Hepatocyte (in vitro differentiated cells): ENCODE data around the gene DBH. TPM values are rescaled to one million over a fixed set of nuclear protein-coding genes. Genes with fewer than 3 reads are reported as not detected.

Source experiments
- DNase-seq: peaks from one replicate; pipeline ENCODE4 v3.0.0-alpha.2; 2016; ENCODE audit warnings: low spot score
- H2AFZ ChIP-seq: fragments of 200-600 bp; sonication (generic); 2 replicates; pipeline ENCODE4 v1.6.0; 2016; ENCODE audit warnings: antibody characterized with exemption, mild to moderate bottlenecking
- H3K27ac ChIP-seq: fragments of 200-600 bp; sonication (generic); 2 replicates; pipeline ENCODE4 v1.5.1; 2016; ENCODE audit warnings: mild to moderate bottlenecking
- H3K27me3 ChIP-seq: fragments of 200-600 bp; sonication (generic); 2 replicates; pipeline ENCODE4 v1.6.1; 2016
- H3K36me3 ChIP-seq: fragments of 200-600 bp; sonication (generic); replicated peaks from 2 replicates; pipeline ENCODE4 v1.5.1; 2016; ENCODE audit warnings: low read depth; ENCODE audit not compliant: insufficient read depth
- H3K4me1 ChIP-seq: fragments of 200-600 bp; sonication (generic); 2 replicates; pipeline ENCODE4 v1.5.1; 2016; ENCODE audit warnings: mild to moderate bottlenecking, moderate library complexity; ENCODE audit not compliant: insufficient read depth
- H3K4me2 ChIP-seq: fragments of 200-600 bp; sonication (generic); 2 replicates; pipeline ENCODE4 v1.6.0; 2016
- H3K4me3 ChIP-seq: fragments of 200-600 bp; sonication (generic); 2 replicates; pipeline ENCODE4 v1.5.1; 2016; ENCODE audit warnings: mild to moderate bottlenecking
- H3K79me2 ChIP-seq: fragments of 200-600 bp; sonication (generic); 2 replicates; pipeline ENCODE4 v1.6.0; 2017; ENCODE audit warnings: mild to moderate bottlenecking
- H3K9me2 ChIP-seq: fragments of 200-600 bp; sonication (generic); replicated peaks from 2 replicates; pipeline ENCODE4 v1.6.0; 2017; ENCODE audit warnings: mild to moderate bottlenecking; ENCODE audit not compliant: insufficient read depth
- H3K9me3 ChIP-seq: fragments of 200-600 bp; sonication (generic); 2 replicates; pipeline ENCODE4 v1.5.1; 2016; ENCODE audit warnings: low read depth, mild to moderate bottlenecking
- H4K20me1 ChIP-seq: fragments of 200-600 bp; sonication (generic); 2 replicates; pipeline ENCODE4 v1.6.0; 2016; ENCODE audit warnings: mild to moderate bottlenecking; ENCODE audit not compliant: insufficient read depth, poor library complexity, severe bottlenecking
- CTCF ChIP-seq: fragments of 200-600 bp; sonication (generic); IDR thresholded peaks from 2 replicates; pipeline ENCODE4 v1.5.1; 2016; ENCODE audit warnings: antibody characterized with exemption, mild to moderate bottlenecking; ENCODE audit not compliant: poor library complexity
- EZH2 ChIP-seq: fragments of 200-600 bp; sonication (generic); IDR thresholded peaks from 2 replicates; pipeline ENCODE4 v1.6.1; 2016; ENCODE audit warnings: antibody characterized with exemption, mild to moderate bottlenecking, borderline replicate concordance
- EZH2phosphoT487 ChIP-seq: fragments of 200-600 bp; sonication (generic); IDR thresholded peaks from one replicate; pipeline ENCODE4 v1.6.1; 2018; ENCODE audit warnings: antibody characterized with exemption, mild to moderate bottlenecking, low read depth, moderate library complexity; ENCODE audit not compliant: unreplicated experiment, severe bottlenecking
- WGBS: methylation state at CpG from one replicate; pipeline ENCODE4 v1.1.6; 2016; ENCODE audit warnings: low lambda C conversion rate; ENCODE audit errors: missing lambda C conversion rate; 5-methylcytosine and 5-hydroxymethylcytosine counted together
- polyA plus RNA-seq: library from polyadenylated mRNA; unstranded; fragments of >200 nt; fragmentation: Nextera tagmentation; extraction: Ambion mirVana; gene quantifications from 2 replicates; pipeline ENCODE4 v1.2.1, GENCODE V29; 2016
- total RNA-seq: library from RNA; depleted of rRNA; stranded (reverse); fragments of >200 nt; gene quantifications from 2 replicates; pipeline ENCODE4 v1.2.3, GENCODE V29; 2014

DBH gene
- total and polyA plus RNA-seq, 2 experiments from 2014 or later, result 0.44 TPM; not detected in 1

GRCh38 chr9:133602277-133602676, 33.9 kb upstream of the DBH start:
- no peak overlapping the region for H3K4me2 ChIP-seq
- H2AFZ ChIP-seq, result no peak overlapping the region
- no peaks in the 10 kb centered on the region for H3K4me1 ChIP-seq
- WGBS, result 85% methylated on average over 10 of the region's 10 CpGs
- no peak overlapping the region for H3K27ac ChIP-seq
- no peak for TF ChIP-seq EZH2
- TF ChIP-seq EZH2phosphoT487, result no peak
- TF ChIP-seq CTCF, result no peak
- no peaks in the 10 kb centered on the region for H3K27me3 ChIP-seq
- no peaks in the 10 kb centered on the region for H4K20me1 ChIP-seq
- no peak for DNase-seq
- H3K4me3 ChIP-seq, result no peak overlapping the region
- H3K9me2 ChIP-seq, result no peaks in the 10 kb centered on the region
- no peaks in the 10 kb centered on the region for H3K36me3 ChIP-seq
- no peaks in the 10 kb centered on the region for H3K79me2 ChIP-seq
- H3K9me3 ChIP-seq, result peaks cover 4% of the 10 kb centered on the region

DNA sequence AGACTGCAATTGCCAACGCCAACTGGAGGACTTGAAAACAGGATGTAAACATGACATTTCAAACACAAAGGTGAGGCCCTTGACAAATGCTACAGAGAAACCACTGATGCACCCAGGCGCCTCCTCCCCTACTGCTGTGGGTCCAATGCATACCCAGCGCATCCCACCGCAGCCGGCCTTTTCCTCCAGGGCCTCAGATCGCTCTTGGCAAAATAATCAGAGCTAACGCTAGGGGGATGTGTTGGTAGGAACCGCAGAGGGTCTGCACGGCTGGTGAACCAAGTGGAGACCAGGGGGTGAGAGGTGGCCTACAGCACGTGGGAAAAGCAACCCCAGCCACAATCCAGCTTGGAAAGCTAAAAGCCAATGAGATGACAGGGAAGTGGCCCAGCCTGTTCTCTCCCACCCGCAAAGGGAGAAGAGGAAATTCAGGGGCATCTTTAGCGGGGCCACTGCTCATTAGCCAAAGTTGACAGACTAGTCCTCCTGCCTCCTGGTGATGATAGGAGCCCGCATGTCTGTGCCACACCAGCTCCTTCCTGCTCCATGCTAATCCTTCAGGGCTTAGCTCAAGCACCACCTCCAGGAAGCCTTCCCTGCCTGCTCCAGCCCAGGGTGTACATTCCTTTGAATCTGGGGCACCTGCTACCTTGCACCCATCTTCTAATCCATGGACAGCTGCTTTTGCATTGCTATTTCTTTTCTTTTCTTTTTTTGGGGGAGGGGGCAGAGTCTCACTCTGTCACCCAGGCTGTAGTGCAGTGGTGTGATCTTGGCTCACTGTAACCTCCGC, 32.8 kb upstream of the DBH start:
- H3K4me3 ChIP-seq, result no peak overlapping the region
- H3K9me3 ChIP-seq, result no peaks in the 10 kb centered on the region
- no peaks in the 10 kb centered on the region for H3K9me2 ChIP-seq
- no peak overlapping the region for H3K4me2 ChIP-seq
- no peaks in the 10 kb centered on the region for H3K4me1 ChIP-seq
- H4K20me1 ChIP-seq, result no peaks in the 10 kb centered on the region
- no peaks in the 10 kb centered on the region for H3K36me3 ChIP-seq
- no peaks in the 10 kb centered on the region for H3K79me2 ChIP-seq
- DNase-seq, result no peak
- H2AFZ ChIP-seq, result no peak overlapping the region
- WGBS, result 62% methylated on average over 14 of the region's 14 CpGs
- H3K27ac ChIP-seq, result no peak overlapping the region
- no peak for TF ChIP-seq EZH2phosphoT487
- TF ChIP-seq CTCF, result no peak
- no peak for TF ChIP-seq EZH2
- peaks cover 9% of the 10 kb centered on the region for H3K27me3 ChIP-seq

DNA sequence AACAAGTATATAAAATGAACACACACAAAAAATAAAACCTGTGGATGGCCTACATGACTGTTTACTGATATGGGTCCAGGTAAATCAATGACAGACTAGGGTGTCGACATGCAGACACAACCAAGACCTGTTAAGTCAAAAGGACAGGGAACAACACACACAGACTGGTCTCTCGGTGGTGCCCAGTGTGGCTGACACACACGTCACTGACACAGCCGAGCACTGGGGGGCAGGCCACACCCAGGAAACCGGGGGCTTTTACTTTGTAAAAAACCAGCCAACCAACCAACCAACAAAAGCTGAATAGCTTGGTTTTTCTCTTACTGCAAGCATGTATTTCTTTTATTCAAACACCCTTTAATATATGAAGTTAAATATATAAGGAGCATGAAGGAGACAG, 31.9 kb upstream of the DBH start:
- Histone ChIP-seq H3K4me2 (no peak overlapping the region), H3K9me2 (no peaks in the 10 kb centered on the region), H4K20me1 (no peaks in the 10 kb centered on the region), H3K27ac (no peak overlapping the region), H3K27me3 (peaks cover 15% of the 10 kb centered on the region), H3K4me1 (no peaks in the 10 kb centered on the region), H3K36me3 (no peaks in the 10 kb centered on the region), H3K9me3 (no peaks in the 10 kb centered on the region), H3K79me2 (no peaks in the 10 kb centered on the region), H3K4me3 (no peak overlapping the region), H2AFZ (no peak overlapping the region)
- DNase-seq, result no peak
- 39% methylated on average over 5 of the region's 5 CpGs for WGBS
- TF ChIP-seq CTCF, result peak; percentile 13
- no peak for TF ChIP-seq EZH2

DNA sequence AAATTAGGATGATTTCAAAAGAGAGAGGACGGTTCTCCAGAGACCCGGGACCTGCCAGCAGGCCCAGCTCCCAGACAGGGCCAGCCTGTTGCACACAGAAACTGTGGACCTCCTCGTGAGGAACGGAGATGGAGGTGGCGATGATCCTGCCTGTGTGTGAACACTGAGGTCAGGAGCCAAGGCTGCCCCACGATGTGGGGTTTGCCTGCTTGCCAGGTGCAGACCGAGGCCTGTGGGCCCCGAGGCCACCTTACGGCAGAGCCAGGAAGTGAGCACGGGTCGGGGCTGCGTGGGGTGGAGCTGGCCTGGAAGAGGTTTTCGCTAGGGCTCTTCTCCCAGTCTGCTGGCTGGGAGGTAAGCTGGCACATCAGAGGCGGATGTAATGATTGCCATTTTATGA, 31.3 kb upstream of the DBH start:
- Histone ChIP-seq H3K27ac (no peak overlapping the region), H3K9me2 (no peaks in the 10 kb centered on the region), H2AFZ (no peak overlapping the region), H3K9me3 (no peaks in the 10 kb centered on the region), H3K4me2 (no peak overlapping the region), H3K79me2 (no peaks in the 10 kb centered on the region), H3K4me3 (no peak overlapping the region), H4K20me1 (no peaks in the 10 kb centered on the region), H3K4me1 (no peaks in the 10 kb centered on the region), H3K27me3 (peaks cover 21% of the 10 kb centered on the region), H3K36me3 (no peaks in the 10 kb centered on the region)
- no peak for TF ChIP-seq CTCF
- no peak for TF ChIP-seq EZH2
- no peak for TF ChIP-seq EZH2phosphoT487
- DNase-seq, result no peak
- 77% methylated on average over 14 of the region's 14 CpGs for WGBS
